ENCODE results near the gene TFDP1.
"Not testable (repeated sequence)": the region's sequence is repeated elsewhere in the genome, so short reads cannot be mapped to it uniquely, and the experiment has no call there.

Gene TFDP1

DNA sequence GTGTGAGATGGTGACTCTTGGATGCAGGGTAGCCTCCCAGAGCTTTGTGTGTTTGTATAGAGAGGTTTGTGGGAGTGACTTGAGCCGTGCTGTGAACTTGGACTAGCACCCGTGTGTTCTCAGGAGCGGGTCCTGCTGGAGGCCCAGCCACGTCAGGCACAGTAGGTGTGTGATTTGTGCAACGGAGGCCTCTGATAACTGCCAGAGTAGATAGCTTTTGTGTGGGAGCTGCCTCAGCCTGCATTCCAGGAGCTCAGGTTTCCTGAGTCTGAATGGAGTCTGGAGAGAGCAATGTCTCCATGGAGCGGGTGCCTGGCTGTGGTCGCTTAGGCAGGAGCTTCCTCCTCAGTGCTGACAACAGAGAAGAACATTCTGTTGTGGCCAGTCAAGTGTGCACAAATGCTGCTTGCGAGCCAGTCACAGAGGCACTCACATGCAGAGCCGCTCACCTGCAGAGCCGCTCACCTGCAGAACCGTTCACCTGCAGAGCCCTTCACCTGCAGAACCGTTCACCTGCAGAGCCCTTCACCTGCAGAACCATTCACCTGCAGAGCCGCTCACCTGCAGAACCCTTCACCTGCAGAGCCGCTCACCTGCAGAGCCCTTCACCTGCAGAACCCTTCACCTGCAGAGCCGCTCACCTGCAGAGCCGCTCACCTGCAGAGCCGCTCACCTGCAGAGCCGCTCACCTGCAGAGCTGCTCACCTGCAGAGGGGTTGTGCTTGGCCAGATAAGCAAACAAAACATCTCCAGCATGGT lies 32.6 kb downstream of the TFDP1 start:
- no peak for DNase-seq (ENCODE audit: low read depth)

DNA sequence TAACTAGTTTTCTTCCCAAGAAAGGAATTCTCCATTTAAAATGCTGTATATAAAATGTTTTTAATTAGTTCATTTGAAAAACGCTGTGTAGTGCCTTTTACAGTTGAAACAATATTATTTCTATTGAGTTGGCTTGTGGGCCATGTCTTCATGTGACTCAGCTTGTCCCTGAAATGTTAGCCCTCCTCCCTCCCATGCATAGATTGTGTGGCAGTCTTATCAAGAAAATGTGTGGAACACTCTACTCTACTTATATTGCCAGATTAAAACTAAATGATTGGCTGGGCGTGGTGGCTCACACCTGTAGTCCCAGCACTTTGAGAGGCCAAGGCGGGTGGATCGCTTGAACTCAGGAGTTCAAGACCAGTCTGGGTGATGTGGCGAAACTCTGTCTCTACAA lies 33.4 kb downstream of the TFDP1 start:
- DNase-seq (ENCODE audit: low read depth) = no peak

DNA sequence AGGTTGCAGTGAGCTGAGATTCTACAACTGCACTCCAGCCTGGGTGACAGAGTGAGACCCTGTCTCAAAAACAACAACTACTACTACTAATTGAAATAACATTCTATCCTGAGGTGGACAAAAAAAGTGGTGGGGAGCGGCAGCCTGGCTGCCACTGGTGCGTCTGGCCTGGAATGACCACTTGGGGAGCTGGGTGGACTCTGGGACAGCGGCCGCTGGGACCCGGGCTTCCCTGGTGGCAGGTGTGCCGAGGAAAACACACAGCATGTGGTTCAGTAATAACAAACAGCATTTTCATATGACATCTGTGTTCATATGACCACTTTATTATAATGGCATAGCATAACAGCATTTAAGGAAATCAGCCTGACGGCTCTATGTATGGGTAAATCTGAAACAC lies 33.9 kb downstream of the TFDP1 start:
- DNase-seq (ENCODE audit: low read depth) = no peak

DNA sequence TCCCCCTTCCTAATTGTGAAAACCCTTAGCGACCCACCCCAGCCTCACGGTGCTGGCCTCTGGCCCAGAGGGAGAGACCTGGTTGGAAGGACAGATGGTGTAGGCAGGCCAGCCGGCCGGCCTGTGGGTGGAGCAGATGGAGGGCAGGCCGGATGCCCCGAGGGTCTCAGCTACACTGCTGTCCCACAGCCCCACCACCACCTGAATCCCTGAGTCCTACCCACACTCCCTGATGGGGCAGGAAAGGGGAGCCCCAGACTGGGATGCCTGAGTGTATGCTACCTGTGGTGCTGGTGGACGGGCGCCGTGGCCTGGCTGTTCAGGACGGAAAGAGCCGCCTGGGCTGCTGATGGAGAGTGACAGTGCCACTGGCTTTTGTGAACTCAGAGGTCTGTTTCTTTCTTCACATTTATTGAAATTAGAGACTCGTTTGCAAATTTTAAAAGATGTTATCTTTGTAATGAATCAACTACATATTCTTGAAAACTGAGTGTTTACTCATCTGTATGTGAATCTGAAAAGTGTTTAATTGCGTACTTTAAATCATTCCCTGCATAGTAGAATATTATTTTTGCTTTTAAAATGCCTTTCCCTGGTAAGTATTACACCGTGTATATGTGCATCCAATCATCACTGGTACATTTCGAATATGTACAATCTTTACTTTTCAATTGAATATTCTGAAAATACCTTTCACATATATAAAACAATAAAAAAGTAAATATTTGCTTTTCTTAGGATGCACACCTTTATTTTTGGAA lies 35.7 kb downstream of the TFDP1 start:
- no peak for DNase-seq (ENCODE audit: low read depth)

DNA sequence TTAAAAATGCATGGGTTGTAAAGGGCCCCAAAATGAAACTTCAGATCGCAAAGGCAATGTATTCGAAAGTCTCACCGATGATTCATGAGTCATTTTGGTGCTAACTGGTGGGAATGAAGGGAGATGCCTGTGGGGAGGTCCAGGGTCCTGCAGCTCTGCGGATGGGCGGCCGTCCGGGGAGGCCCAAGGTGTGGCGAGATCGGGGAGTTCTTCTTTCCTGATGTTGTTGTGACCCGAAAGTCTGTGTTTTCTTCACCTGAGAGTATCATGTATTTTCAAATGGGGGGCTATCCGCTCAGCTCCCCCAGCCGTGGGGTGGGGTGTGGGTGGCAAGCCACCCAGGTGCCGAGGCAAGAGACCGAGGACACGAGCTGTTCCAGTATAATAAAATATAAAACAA lies 36.5 kb downstream of the TFDP1 start:
- DNase-seq (ENCODE audit: low read depth) = no peak

DNA sequence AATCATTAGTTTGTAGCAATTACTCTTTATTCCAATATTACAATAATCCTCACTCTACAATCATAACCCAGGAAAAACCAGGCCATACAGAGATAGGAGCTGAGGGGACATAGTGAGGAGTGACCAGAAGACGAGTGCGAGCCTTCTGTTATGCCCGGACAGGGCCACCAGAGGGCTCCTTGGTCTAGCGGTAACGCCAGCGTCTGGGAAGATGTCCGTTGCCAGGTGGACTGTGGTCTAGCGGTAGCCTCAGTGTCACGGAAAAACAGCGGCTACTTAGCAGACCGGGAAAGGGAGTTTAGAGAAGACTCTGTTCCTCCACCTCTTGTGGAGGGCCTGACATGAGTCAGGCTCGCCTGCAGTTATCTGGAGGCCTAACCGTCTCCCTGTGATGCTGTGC lies 36.9 kb downstream of the TFDP1 start:
- DNase-seq (ENCODE audit: low read depth) = not testable (repeated sequence)

DNA sequence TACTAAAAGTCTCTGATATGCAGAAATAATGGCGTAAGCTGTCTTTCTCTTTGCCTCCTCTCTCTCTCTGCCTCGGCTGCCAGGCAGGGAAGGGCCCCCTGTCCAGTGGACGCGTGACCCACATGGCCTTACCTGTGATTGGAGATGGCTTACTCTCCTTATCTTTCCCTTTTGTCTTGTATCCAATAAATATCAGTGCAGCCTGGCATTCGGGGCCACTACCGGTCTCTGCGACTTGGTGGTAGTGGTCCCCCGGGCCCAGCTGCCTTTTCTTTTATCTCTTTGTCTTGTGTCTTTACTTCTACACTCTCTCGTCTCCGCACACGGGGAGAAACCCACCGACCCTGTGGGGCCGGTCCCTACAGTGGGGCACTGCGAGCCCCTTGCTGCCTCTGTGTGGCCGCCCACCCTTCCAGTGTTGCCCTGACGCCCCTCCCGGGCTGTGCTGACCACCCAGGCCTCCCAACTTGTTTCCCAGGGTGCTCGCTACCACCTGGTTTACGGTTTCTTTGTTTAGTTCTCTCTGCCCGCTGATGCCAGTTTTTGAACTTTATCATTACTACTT lies 37.5 kb downstream of the TFDP1 start:
- not testable (repeated sequence) for DNase-seq (ENCODE audit: low read depth)

DNA sequence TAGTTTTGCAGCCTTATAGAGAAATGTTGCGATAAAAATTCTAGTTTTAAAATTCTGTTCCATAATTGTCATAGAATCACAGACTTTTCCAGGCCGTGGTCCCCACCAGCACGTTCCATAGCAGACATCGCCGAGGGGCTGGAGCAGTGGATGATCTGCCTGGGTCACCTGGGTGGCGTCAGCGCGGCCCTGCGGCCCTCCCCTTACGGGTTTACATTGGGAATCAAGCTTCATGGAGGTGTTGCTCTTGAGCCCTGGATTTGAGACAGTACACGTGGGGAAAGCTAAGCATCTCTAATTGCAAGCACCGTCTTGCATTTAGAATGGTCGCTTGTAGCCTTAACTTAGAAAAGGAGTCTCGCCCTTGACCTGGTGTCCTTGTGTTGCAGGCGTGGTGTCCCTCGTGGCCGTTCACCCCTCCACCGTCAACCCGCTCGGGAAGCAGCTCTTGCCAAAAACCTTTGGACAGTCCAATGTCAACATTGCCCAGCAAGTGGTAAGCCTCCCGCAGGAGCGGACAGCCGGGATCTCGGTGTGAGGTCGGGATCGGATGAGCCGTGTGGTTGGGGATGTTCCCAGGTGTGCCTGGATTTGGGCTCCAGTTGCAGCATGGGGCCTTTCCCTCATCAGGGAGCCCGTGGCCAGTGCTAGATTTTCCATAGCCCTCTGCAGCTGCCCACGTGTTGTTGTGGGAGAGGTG lies 38.4 kb downstream of the TFDP1 start:
- DNase-seq (ENCODE audit: low read depth) = no peak

DNA sequence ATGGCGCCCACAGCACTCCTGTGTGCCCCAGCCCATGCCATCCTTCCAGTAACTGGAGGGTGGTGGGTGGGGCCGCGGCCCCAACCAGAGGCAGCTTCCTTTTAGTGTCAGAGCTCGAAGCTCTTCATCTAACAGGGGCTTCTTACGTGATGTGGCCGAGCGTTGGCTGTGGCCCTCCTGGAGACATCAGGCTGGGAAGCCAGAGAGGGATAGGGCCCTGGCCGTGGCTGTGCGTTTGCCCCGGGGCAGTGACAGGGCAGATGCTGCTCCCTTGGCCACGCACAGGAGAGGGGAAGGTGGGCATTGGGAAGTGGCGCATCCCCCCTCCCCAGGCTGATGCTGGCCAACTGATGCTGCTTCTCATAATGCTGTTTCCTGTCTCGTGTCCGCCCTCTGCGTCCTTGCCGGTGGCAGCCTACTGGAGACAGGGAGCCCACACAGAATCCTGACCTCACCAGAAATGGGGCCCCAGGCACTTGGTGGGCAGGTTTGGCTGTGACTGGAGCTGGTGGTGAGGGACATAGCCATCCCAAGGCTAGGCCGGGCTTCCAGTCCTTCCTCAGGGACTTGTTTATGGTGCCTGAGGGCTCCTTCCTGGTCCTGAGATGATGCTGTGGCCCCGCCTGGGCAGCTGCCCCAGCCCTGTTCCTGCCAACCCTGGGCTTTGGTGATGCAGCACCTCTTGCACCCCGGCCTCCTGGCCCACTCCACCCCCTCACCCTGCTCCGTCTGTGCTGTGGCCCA lies 39.1 kb downstream of the TFDP1 start:
- no peak for DNase-seq (ENCODE audit: low read depth)

DNA sequence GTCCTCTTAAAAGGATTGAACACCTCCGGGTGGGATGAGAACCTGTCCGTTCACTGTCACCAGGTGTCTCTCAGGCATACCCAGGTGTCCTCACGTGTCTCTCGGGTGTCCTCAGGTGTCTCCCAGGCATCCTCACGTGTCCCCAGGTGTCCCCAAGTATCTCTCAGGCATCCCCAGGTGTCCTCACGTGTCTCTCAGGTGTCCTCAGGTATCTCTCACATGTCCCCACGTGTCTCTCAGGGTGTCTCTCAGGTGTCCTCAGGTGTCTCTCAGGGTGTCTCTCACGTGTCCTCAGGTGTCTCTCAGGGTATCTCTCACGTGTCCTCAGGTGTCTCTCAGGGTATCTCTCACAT lies 39.7 kb downstream of the TFDP1 start:
- no peak for DNase-seq (ENCODE audit: low read depth)

DNA sequence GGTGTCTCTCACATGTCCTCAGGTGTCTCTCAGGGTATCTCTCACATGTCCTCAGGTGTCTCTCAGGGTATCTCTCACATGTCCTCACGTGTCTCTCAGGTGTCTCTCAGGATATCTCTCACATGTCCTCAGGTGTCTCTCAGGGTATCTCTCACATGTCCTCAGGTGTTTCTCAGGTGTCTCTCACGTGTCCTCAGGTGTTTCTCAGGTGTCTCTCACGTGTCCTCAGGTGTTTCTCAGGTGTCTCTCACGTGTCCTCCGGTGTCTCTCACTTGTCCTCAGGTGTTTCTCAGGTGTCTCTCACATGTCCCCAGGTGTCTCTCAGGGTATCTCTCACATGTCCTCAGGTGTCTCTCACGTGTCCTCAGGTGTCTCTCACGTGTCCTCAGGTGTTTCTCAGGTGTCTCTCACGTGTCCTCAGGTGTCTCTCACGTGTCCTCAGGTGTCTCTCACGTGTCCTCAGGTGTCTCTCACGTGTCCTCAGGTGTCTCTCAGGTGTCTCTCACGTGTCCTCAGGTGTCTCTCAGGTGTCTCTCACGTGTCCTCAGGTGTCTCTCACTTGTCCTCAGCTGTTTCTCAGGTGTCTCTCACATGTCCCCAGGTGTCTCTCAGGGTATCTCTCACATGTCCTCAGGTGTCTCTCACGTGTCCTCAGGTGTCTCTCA lies 40.2 kb downstream of the TFDP1 start:
- DNase-seq (ENCODE audit: low read depth) = not testable (repeated sequence)

DNA sequence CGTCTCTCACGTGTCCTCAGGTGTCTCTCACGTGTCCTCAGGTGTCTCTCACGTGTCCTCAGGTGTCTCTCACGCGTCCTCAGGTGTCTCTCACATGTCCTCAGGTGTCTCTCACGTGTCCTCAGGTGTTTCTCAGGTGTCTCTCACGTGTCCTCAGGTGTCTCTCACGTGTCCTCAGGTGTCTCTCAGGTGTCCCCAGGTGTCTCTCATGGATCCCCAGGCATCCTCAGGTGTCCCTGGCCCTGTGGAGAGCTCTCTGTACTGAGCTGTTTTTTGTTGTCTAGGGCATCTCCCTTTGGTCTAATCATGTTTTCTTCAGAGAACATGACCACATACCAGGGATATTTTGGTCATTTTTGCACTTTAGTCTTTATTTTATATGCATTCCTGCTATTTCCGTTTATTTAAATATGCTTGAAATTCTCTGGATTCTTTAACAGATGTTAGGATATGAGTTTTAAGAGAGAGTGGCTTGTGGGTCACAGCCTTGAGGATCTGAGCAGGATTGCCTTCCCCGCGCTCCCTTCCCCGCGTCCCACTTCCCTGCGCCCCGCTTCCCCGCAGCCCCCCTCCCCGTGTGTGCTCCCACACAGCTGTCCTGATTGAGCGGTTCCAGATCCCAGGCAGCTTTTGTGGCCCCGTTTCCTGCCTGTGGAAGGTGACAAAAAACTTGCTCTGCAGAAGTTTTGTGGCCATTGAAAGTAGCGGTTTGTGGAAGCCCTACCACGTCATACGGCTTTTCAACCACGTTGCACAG lies 41.6 kb downstream of the TFDP1 start:
- DNase-seq (ENCODE audit: low read depth) = no peak

DNA sequence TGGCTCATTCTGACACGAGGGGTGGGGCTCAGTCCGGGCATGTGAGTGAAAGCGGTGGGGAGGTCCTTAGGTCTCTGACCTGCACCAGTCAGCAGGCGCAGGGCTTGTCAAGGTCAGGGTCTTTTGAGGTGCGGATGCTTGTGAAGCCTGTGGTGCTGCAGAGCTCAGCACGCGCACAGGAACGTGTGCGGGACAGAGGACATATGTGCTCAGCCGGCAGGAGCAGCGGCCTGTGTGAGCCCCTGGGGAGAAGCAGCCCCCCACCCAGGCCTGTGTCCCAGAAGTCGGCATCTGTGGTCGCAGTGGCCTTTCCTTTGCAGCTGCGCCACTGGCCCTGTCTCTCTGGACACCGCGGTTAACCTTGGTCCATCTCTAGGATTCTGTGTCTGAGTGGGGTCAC lies 42.6 kb downstream of the TFDP1 start:
- DNase-seq (ENCODE audit: low read depth) = no peak

DNA sequence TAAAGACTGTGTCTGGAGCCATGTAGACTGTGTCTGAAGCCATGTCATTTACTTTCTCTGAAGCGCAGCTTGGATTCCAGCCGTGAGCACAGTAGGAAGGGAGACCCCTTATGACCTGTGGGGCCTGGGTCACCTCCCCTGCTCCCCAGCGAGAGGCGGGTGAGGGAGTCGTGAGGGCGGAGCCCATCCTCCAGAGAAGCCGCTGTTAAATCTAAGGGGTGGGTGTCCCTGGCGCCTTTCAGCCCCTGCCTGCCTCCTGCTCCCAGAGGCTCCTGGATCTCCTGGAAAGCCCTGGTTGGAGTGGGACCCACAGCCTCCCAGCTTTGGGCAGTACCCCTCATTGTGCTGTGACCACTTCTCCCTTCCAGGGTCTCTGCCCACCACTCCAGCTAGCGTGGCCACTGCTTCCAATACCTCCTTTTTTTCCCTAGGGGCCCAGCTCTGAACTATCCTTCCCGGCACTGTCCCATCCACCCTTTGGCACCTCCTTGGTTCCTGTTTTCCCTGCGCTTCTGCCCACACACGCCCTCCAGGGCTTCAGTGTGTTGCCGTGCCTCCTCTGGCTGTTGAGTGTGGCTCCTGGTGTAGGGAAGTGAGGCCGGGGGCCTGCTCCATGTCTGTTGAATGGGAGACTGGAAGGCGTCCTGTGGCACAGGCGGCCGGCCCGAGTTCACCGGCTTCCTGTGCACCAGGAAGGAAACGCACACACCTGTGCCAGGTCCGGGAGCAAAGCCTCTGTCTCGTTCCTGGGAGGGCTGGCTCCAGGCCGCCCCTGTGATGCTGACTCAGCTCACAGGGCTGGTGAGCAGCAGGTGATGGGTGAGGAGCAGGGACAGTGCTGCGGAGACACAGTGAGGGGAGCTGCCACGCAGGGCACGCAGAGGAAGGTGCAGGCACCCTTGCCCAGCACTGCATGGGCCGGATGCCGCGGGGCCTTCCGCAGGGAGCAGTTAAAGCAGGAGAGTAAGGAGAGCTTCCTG lies 44.0 kb downstream of the TFDP1 start:
- DNase-seq (ENCODE audit: low read depth) = no peak

DNA sequence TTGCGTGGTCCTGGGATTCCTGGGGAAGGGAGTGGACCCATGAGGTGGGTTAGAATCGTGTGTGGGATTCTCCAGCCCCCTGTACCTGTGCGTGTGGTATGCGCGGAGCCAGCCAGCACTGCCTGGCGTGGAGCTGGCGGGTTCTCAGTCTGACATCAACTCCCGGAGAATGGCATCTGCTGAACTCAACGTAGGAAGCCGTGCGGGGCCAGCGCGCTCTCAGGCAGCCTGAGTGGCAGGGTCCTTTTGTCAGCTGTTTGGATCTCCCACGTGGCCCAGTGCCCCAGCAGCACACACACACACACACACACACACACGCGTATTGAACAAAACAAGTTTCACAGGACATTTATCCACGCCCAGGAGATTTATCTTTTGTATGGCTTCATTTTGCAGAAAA lies 45.3 kb downstream of the TFDP1 start:
- DNase-seq (ENCODE audit: low read depth) = no peak

DNA sequence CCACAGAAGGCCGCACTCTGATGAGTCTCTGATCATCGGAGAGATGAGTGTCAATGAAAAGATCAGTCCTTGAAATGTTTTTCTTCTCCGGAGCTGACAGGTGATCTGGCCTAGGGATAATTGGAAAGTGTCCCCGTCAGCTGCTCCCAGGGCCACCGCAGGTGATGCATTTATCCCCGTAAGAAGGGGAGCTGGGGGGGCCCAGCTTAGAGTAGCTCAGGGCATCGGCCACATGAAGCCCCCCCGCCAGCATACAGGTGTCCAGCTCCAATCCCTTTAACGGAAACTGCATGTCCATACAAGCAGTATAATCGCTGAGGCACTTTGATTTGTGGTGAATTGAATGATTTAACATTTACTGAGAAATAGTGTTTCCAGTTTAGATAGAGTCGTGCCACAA lies 45.7 kb downstream of the TFDP1 start:
- DNase-seq (ENCODE audit: low read depth) = no peak

DNA sequence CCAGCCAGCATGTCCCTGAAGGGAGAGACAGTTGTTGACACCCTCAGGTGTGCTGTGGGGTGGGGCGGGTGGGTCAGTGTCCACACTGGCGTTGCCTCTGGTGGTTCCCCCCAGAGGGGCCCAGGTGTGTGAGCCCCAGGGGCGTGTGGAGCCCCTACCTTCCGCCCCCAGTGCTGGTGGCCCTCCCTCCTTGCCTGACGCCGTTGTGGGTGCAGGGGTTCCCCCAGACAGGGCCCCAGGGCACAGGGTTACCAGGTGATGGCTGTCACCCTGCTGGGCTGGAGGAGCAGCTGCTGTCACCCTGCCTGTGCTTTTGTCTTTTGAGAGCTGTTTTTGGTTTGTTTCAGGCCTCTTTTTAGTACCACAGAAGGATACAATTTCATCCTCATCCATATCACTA lies 46.3 kb downstream of the TFDP1 start:
- no peak for DNase-seq (ENCODE audit: low read depth)

DNA sequence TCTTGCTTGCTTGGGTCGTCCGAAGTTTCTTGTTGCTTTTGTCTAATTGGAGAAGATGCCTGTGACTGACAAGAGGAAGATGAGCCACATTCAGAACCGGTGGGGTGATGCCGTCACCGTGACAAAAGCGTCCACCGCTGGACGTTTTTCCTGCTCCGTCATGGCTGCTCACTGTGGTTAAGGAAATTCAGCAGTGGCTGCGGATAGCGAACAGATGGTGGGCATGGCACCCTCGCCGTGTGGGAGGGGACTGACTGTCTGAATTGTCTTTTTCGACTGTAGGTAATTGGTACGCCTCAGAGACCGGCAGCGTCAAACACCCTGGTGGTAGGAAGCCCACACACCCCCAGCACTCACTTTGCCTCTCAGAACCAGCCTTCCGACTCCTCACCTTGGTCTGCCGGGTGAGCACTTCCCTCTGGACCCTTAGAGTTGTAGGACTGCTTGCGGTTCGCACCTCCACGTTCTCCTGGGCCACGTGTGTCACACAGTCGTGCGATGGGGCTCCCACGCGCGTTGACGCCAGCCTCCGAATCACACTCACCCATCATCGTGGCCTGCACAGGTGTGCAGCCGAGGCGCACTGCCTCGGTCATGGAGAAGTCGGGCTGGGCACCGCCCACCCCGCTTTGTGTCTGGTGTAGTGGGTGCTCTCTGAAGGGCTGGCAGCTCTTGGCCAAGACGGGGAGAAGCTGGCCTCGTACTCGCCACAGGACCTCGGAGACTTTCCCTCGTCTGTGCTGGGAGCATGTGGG lies 47.0 kb downstream of the TFDP1 start:
- DNase-seq (ENCODE audit: low read depth) = no peak
